Activated T-cell treated with anti-CD3 and anti-CD28 coated beads, Interleukin-2, amount 50 U/mL, for 1 hour (primary cell): ENCODE measurements around the gene NUAK2.
A peak's percentile ranks its signal among the peaks of the same experiment; 100 is the strongest.
"Not testable (repeated sequence)": the region's sequence is repeated elsewhere in the genome, so short reads cannot be mapped to it uniquely, and the experiment has no call there.

Experiments
- DNase-seq: peaks from one replicate; pipeline ENCODE4 v3.0.0-alpha.2; 2020

The NUAK2 gene

GRCh38 chr1:205317311-205317917 is 4.1 kb downstream of the NUAK2 start:
- no peak for DNase-seq

GRCh38 chr1:205316161-205316566 is 5.4 kb downstream of the NUAK2 start:
- no peak for DNase-seq

- DNase-seq = no peak
Measured at GRCh38 chr1:205315008-205315618, 6.4 kb downstream of the NUAK2 start.

GRCh38 chr1:205313563-205314308 is 7.8 kb downstream of the NUAK2 start:
- DNase-seq = peak; percentile 39

- no peak for DNase-seq
Measured at GRCh38 chr1:205312866-205313562, 8.5 kb downstream of the NUAK2 start.

- DNase-seq = no peak
Measured at GRCh38 chr1:205310976-205311704, 10.4 kb downstream of the NUAK2 start.

GRCh38 chr1:205309741-205310140 is 11.8 kb downstream of the NUAK2 start:
- no peak for DNase-seq

GRCh38 chr1:205306929-205307566 is 14.5 kb downstream of the NUAK2 start:
- DNase-seq = no peak

GRCh38 chr1:205304695-205305070 is 16.9 kb downstream of the NUAK2 start:
- DNase-seq = no peak

- DNase-seq = no peak
Measured at GRCh38 chr1:205304046-205304694, 17.4 kb downstream of the NUAK2 start.

- DNase-seq = no peak
Measured at GRCh38 chr1:205303247-205303888, 18.2 kb downstream of the NUAK2 start.

GRCh38 chr1:205301842-205302588 is 19.5 kb downstream of the NUAK2 start:
- no peak for DNase-seq

GRCh38 chr1:205301205-205301821 is 20.2 kb downstream of the NUAK2 start:
- DNase-seq = no peak

- DNase-seq = no peak
Measured at GRCh38 chr1:205300149-205300548, 21.4 kb downstream of the NUAK2 start.

- DNase-seq = no peak
Measured at GRCh38 chr1:205298191-205298994, 23.2 kb downstream of the NUAK2 start.

GRCh38 chr1:205297546-205298177 is 23.9 kb downstream of the NUAK2 start:
- DNase-seq = not testable (repeated sequence)

GRCh38 chr1:205296154-205296553 is 25.4 kb downstream of the NUAK2 start:
- no peak for DNase-seq

- no peak for DNase-seq
Measured at GRCh38 chr1:205294934-205295333, 26.6 kb downstream of the NUAK2 start.
